Measurements from ENCODE around the gene ATP8B1. TPM values are rescaled to one million over a fixed set of nuclear protein-coding genes. Genes with fewer than 3 reads are reported as not detected.
A peak's percentile ranks its signal among the peaks of the same experiment; 100 is the strongest.

Gene ATP8B1
- total and polyA plus RNA-seq, 2 donors: 20.1 to 79.6 TPM

DNA sequence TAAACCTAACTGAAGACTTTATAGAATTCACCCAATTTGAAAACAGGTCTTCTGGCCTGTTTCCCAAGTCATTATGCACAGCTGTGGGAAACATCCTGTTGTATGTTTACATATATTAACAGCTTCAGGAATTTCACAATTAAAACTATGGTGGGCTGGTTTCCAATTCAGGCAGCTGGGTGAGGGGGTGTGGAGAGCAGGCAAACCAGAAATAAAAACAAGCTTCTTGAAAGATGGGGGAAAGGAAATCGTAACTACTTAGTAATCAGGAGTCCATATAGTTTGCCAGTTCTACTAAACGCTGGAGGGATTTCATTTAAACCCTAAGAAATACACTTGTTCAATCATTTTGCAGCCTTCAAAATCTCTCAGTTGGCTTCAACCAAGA lies 22.8 kb downstream of the ATP8B1 start:
- no peak for DNase-seq (ENCODE audit: extremely low spot score)
- H3K27ac ChIP-seq (ENCODE audit: low read depth): peak overlapping the region; percentile 59
- H3K4me3 ChIP-seq (ENCODE audit: low read depth, low read length): no peak overlapping the region
- 12% methylated on average over 2 of the region's 2 CpGs for WGBS
- no peaks in the 10 kb centered on the region for H3K36me3 ChIP-seq (ENCODE audit: insufficient read depth)
- H3K4me1 ChIP-seq (ENCODE audit: insufficient read depth): no peaks in the 10 kb centered on the region

- no peaks in the 10 kb centered on the region for H3K4me1 ChIP-seq (ENCODE audit: insufficient read depth)
- no peak for DNase-seq (ENCODE audit: extremely low spot score)
- peak overlapping the region; percentile 27 for H3K27ac ChIP-seq (ENCODE audit: low read depth)
- 17% methylated on average over 4 of the region's 4 CpGs for WGBS
- no peaks in the 10 kb centered on the region for H3K36me3 ChIP-seq (ENCODE audit: insufficient read depth)
- H3K4me3 ChIP-seq (ENCODE audit: low read depth, low read length): no peak overlapping the region
These were observed 26.3 kb downstream of the ATP8B1 start for GRCh38 chr18:57776767-57777166.

- no peaks in the 10 kb centered on the region for H3K36me3 ChIP-seq (ENCODE audit: insufficient read depth)
- no peak for DNase-seq (ENCODE audit: extremely low spot score)
- peak overlapping the region; percentile 89 for H3K27ac ChIP-seq (ENCODE audit: low read depth)
- H3K4me3 ChIP-seq (ENCODE audit: low read depth, low read length): no peak overlapping the region
- WGBS: 87% methylated on average over 3 of the region's 3 CpGs
- no peaks in the 10 kb centered on the region for H3K4me1 ChIP-seq (ENCODE audit: insufficient read depth)
These were observed 26.8 kb downstream of the ATP8B1 start for GRCh38 chr18:57776354-57776753.

GRCh38 chr18:57775937-57776336 lies 27.2 kb downstream of the ATP8B1 start:
- Histone ChIP-seq H3K27ac (ENCODE audit: low read depth) (peak overlapping the region; percentile 89), H3K36me3 (ENCODE audit: insufficient read depth) (no peaks in the 10 kb centered on the region), H3K4me3 (ENCODE audit: low read depth, low read length) (no peak overlapping the region), H3K4me1 (ENCODE audit: insufficient read depth) (no peaks in the 10 kb centered on the region)
- 76% methylated on average over 3 of the region's 3 CpGs for WGBS
- no peak for DNase-seq (ENCODE audit: extremely low spot score)

GRCh38 chr18:57772387-57772799 lies 30.7 kb downstream of the ATP8B1 start:
- Histone ChIP-seq H3K4me3 (ENCODE audit: low read depth, low read length) (no peak overlapping the region), H3K27ac (ENCODE audit: low read depth) (no peak overlapping the region), H3K36me3 (ENCODE audit: insufficient read depth) (no peaks in the 10 kb centered on the region), H3K4me1 (ENCODE audit: insufficient read depth) (no peaks in the 10 kb centered on the region)
- WGBS: 56% methylated on average over 9 of the region's 9 CpGs
- DNase-seq (ENCODE audit: extremely low spot score): no peak

DNA sequence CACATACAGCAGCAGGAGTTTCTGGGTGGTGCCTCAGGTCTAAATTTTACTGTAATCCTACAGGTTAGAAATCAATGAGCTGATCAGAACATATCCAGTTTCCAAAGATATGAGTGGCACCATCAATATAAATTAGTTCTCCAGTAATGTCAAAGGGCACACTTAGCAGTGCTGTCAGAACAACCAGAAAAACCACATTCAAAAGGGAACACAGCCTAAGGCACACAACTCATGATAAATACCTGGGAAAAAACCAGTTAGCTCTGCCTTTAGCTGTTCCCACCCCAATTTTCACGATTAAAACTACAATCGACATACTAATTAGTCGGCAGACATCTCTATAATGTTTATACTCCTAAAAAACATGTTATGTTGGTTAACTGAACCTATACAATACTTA lies 31.5 kb downstream of the ATP8B1 start:
- H3K36me3 ChIP-seq (ENCODE audit: insufficient read depth): no peaks in the 10 kb centered on the region
- peak overlapping the region; percentile 28 for H3K27ac ChIP-seq (ENCODE audit: low read depth)
- whole genome bisulfite sequencing: 87% methylated on average over 3 of the region's 3 CpGs
- no peaks in the 10 kb centered on the region for H3K4me1 ChIP-seq (ENCODE audit: insufficient read depth)
- H3K4me3 ChIP-seq (ENCODE audit: low read depth, low read length): no peak overlapping the region
- no peak for DNase-seq (ENCODE audit: extremely low spot score)

DNA sequence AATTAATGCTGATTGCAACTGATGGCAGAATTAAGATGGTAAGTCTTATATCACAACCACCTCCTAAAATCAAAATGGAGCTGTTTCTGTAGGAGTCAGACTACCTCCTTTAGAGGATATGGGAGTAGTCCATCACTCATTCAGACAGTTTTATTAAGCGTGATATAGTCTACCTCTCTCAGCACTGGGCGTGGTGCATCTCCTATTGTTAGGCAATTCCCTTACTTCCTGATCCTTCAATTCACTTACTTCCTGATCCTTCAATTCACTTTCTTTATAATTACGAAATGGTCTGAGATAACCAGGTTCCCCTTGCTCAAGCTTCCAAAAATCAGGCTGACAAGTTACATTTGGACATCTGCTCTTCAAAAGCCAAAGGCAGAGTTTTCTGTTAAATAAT lies 31.9 kb downstream of the ATP8B1 start:
- Histone ChIP-seq H3K36me3 (ENCODE audit: insufficient read depth) (no peaks in the 10 kb centered on the region), H3K27ac (ENCODE audit: low read depth) (peak overlapping the region; percentile 28), H3K4me1 (ENCODE audit: insufficient read depth) (no peaks in the 10 kb centered on the region), H3K4me3 (ENCODE audit: low read depth, low read length) (no peak overlapping the region)
- WGBS: 78% methylated on average over 3 of the region's 3 CpGs
- DNase-seq (ENCODE audit: extremely low spot score): no peak

- H3K36me3 ChIP-seq (ENCODE audit: insufficient read depth): no peaks in the 10 kb centered on the region
- DNase-seq (ENCODE audit: extremely low spot score): no peak
- no peak overlapping the region for H3K4me3 ChIP-seq (ENCODE audit: low read depth, low read length)
- WGBS: 49% methylated on average over 8 of the region's 8 CpGs
- no peaks in the 10 kb centered on the region for H3K4me1 ChIP-seq (ENCODE audit: insufficient read depth)
- H3K27ac ChIP-seq (ENCODE audit: low read depth): no peak overlapping the region
These were observed 34.4 kb downstream of the ATP8B1 start for GRCh38 chr18:57768537-57769326.

GRCh38 chr18:57767259-57768050 lies 35.7 kb downstream of the ATP8B1 start:
- Histone ChIP-seq H3K27ac (ENCODE audit: low read depth) (no peak overlapping the region), H3K4me3 (ENCODE audit: low read depth, low read length) (no peak overlapping the region), H3K4me1 (ENCODE audit: insufficient read depth) (no peaks in the 10 kb centered on the region), H3K36me3 (ENCODE audit: insufficient read depth) (no peaks in the 10 kb centered on the region)
- 79% methylated on average over 12 of the region's 12 CpGs for WGBS
- no peak for DNase-seq (ENCODE audit: extremely low spot score)

- H3K4me3 ChIP-seq (ENCODE audit: low read depth, low read length): no peak overlapping the region
- no peaks in the 10 kb centered on the region for H3K36me3 ChIP-seq (ENCODE audit: insufficient read depth)
- H3K4me1 ChIP-seq (ENCODE audit: insufficient read depth): no peaks in the 10 kb centered on the region
- WGBS: 80% methylated on average over 2 of the region's 2 CpGs
- no peak for DNase-seq (ENCODE audit: extremely low spot score)
- no peak overlapping the region for H3K27ac ChIP-seq (ENCODE audit: low read depth)
These were observed 38.1 kb downstream of the ATP8B1 start for GRCh38 chr18:57764995-57765394.

DNA sequence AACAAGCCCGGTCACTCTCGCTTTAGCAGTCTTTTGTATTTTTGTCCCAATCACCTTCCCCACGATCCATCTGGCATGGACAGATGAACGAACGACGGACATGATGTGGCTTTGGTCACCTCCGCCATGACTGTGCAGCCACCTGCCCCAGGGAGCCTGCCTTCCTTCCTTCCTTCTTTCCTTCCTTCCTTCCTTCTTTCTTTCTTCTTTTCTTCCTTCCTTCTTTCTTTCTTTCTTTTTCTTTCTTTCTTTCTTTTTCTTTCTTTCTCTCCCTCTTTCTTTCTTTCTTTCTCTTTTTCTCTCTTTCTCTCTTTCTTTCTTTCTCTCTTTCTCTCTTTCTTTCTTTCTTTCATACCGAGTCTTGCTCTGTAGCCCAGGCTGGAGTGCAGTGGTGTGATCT lies 39.0 kb downstream of the ATP8B1 start:
- Histone ChIP-seq H3K36me3 (ENCODE audit: insufficient read depth) (no peaks in the 10 kb centered on the region), H3K4me1 (ENCODE audit: insufficient read depth) (no peaks in the 10 kb centered on the region)
- 97% methylated on average over 8 of the region's 8 CpGs for WGBS

DNA sequence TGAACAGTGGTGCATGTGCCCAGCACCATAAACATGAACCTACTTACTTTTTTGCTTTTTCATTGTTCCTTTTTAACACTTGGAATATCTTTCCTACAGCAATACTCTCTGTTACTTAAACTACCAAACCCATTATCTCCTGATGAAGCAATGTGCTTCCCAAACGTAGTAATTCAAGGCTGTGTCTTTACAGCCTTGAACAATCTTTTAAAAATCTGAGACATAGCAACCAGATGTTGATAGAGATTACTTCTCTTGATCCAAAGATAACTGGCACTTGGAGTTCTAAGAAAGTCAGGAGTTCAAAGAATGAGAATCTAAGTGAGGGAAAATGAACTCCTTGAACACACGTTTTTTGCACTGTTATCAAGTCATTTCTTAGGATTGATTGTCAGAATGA lies 40.4 kb downstream of the ATP8B1 start:
- WGBS: 57% methylated on average over 2 of the region's 2 CpGs
- no peaks in the 10 kb centered on the region for H3K4me1 ChIP-seq (ENCODE audit: insufficient read depth)
- no peaks in the 10 kb centered on the region for H3K36me3 ChIP-seq (ENCODE audit: insufficient read depth)
- no peak for DNase-seq (ENCODE audit: extremely low spot score)
- H3K4me3 ChIP-seq (ENCODE audit: low read depth, low read length): no peak overlapping the region
- no peak overlapping the region for H3K27ac ChIP-seq (ENCODE audit: low read depth)

More for the DNA sequence above, 39.0 kb downstream of the ATP8B1 start:
- Histone ChIP-seq H3K4me3 (ENCODE audit: low read depth, low read length) (no peak overlapping the region), H3K27ac (ENCODE audit: low read depth) (no peak overlapping the region)
- DNase-seq (ENCODE audit: extremely low spot score): no peak

DNA sequence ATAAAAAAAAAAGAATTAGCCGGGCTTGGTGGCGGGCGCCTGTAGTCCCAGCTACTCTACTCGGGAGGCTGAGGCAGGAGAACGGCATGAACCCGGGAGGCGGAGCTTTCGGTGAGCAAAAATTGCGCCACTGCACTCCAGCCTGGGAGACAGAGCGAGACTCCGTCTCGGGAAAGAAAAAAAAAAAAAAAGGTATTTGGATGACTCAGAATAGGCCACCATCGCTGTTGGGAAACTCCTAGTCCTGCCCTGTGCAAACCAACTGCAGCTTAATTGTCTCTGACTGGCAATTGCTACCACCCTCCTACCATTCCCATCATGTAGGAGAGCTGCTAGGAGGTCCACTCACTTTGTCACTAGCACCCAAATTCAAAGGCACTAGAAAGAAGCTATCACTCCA lies 43.5 kb downstream of the ATP8B1 start:
- Histone ChIP-seq H3K36me3 (ENCODE audit: insufficient read depth) (no peaks in the 10 kb centered on the region), H3K4me3 (ENCODE audit: low read depth, low read length) (no peak overlapping the region), H3K4me1 (ENCODE audit: insufficient read depth) (no peaks in the 10 kb centered on the region), H3K27ac (ENCODE audit: low read depth) (no peak overlapping the region)
- 97% methylated on average over 13 of the region's 13 CpGs for WGBS
- DNase-seq (ENCODE audit: extremely low spot score): no peak

DNA sequence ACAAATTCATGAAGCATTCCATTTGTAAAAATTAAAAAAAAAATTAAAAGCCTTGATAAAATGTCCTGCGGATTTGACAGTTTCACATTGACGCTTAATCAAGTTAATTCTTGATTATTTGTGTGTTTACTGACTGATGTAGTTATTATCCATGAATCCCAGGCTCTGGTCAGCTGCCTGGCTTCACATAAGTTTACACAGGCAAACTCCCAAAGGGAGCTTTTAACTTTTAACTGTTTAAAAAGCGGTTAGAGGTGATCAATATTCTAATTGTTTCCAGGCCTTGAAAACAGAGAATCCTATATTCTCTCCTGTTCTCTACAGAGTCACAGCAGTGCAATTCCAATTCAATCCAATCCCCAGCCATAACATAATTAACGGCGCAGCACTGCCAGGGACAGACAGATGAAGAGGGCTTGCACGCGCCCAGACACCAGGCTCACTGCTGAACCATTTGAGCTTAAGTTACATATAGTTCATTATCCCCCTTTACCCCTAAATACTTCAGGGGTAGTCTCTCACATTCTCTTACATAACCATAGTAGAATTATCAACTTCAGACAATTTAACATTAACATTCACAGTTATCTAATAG lies 47.5 kb downstream of the ATP8B1 start:
- no peak overlapping the region for H3K4me3 ChIP-seq (ENCODE audit: low read depth, low read length)
- no peak for DNase-seq (ENCODE audit: extremely low spot score)
- 81% methylated on average over 7 of the region's 7 CpGs for WGBS
- no peak overlapping the region for H3K27ac ChIP-seq (ENCODE audit: low read depth)
- H3K36me3 ChIP-seq (ENCODE audit: insufficient read depth): no peaks in the 10 kb centered on the region
- no peaks in the 10 kb centered on the region for H3K4me1 ChIP-seq (ENCODE audit: insufficient read depth)
